PC-9 (cell line): Measurements from ENCODE around the gene CBLB.

Experiments
- CTCF ChIP-seq: fragments of 200-600 bp; sonication (generic); conservative IDR thresholded peaks from 2 replicates; pipeline ENCODE4 v1.6.1; 2017; ENCODE audit warnings: mixed run types, antibody characterized with exemption, mild to moderate bottlenecking, moderate library complexity
- EZH2 ChIP-seq: fragments of 200-600 bp; sonication (generic); IDR thresholded peaks from 2 replicates; pipeline ENCODE4 v1.8.0; 2017; ENCODE audit warnings: antibody characterized with exemption, low read depth

- TF ChIP-seq CTCF (no peak), EZH2 (no peak)
These were observed 153.4 kb downstream of the CBLB start for GRCh38 chr3:105715372-105715771.
